Measurements from ENCODE around the gene RAD51D.

- TF ChIP-seq CEBPB (IDR thresholded peaks at IDR 0.05) (no peak), RAD21 (IDR thresholded peaks at IDR 0.05; ENCODE audit: low read depth) (no peak), EP300 (IDR thresholded peaks at IDR 0.05; ENCODE audit: borderline replicate concordance) (no peak)
These were observed 73.4 kb downstream of the RAD51D start for GRCh38 chr17:35046245-35046644.

Measured in Ishikawa (cell line).